HG03103 (cell line): ENCODE data around the gene MTMR1.

Experiments used
- ATAC-seq: cut with Tn5 transposase; IDR thresholded peaks from one replicate; pipeline ENCODE4 v1.9.1; 2021; ENCODE audit warnings: low read depth; ENCODE audit not compliant: unreplicated experiment

The MTMR1 gene

DNA sequence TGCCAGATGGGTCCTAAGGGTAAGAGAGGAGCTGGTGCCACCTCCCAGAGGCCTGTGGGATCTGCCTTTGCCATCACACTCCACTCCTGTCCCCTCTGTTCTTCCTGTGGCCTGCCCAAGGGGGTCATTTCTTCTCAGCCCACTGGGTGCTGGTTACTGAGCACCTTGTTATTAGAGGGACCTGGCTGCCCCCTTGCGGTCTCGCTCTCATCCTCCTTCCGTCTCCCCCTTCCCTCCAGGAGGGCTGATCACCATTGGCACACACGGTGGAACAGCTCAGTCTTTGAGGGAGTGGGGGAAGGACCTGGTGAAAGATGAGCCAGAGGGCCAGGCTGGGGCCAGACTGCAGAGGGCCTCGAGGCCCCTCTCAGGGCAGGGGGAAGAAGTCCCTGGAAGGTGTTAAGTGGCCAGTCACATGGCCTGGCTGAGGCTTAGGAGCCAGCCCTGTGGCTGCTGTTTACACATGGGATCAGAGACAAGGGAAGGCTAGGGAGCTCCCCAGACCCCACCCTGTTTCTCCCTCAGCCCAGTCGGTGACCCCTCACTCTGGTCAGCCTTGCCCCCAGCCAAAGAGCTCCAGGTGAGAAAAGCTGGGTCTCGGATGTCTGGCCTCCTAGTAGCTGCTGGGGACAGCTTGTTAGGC lies 68.1 kb downstream of the MTMR1 start:
- no peak for ATAC-seq

DNA sequence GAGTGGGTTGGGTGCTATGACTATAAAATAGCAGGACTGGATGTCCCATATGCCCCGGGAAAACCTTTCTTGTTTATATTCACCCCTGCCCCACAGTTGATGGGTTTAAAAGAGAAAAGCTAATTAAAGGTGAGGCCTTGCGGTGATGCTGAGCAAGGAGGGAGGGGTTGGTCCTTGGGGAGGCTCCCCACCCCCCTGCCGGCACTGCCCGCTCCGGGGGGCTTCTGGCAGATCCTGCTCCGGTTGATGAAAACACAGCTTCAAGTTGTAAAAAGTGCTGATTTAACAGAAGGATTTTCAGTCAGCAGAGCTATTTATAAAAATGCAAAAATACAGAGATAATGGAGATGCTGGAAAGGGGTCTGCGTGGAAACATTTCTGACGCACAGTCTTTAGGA lies 68.6 kb downstream of the MTMR1 start:
- no peak for ATAC-seq

- ATAC-seq, result no peak
Measured at GRCh38 chrX:150762258-150763165, 69.3 kb downstream of the MTMR1 start.

GRCh38 chrX:150763303-150763797 lies 70.2 kb downstream of the MTMR1 start:
- ATAC-seq, result no peak

DNA sequence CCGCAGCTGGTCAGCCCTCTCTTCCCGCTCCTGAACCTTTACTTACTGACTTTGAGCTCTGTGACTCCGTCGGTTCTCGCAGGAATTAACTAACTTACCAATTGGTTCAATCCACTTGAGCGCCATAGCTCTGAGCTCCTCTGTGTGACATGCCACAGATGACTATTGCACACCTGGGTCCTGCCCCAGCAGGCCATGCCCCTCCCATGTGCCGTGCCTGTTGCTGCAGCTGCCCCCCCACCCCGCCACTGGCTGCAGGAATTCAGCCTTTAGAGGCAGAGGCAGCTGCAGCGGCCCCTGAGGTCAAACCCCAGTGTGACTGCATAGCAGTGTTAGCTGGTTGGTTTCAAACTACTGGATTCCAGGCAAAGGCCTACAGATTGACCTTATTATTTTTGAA lies 70.6 kb downstream of the MTMR1 start:
- no peak for ATAC-seq

GRCh38 chrX:150765237-150765636 lies 72.0 kb downstream of the MTMR1 start:
- ATAC-seq, result no peak

- ATAC-seq, result no peak
Measured at GRCh38 chrX:150765782-150766350, 72.7 kb downstream of the MTMR1 start.

- no peak for ATAC-seq
Measured at GRCh38 chrX:150766351-150767044, 73.3 kb downstream of the MTMR1 start.

DNA sequence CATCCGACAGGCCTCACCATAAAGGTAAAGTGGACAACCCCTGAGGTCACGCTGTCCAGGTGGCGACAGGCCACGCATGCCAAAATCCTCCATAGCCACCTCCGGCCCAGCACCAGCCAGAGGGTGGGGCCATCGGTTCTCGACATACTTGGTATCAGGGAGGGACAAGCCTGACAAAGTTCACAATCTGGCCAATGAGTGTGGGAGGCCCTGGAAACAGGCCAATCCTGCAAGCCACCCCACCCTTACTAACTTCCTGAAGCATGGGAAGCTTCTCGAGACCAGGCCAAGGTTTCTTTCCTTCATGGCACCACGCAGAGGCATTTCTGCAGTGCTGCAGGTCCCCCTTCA lies 73.8 kb downstream of the MTMR1 start:
- no peak for ATAC-seq

- no peak for ATAC-seq
Measured at GRCh38 chrX:150767475-150768131, 74.4 kb downstream of the MTMR1 start.

GRCh38 chrX:150768132-150768485 lies 74.9 kb downstream of the MTMR1 start:
- ATAC-seq, result no peak

- ATAC-seq, result no peak
Measured at GRCh38 chrX:150768580-150769190, 75.5 kb downstream of the MTMR1 start.

DNA sequence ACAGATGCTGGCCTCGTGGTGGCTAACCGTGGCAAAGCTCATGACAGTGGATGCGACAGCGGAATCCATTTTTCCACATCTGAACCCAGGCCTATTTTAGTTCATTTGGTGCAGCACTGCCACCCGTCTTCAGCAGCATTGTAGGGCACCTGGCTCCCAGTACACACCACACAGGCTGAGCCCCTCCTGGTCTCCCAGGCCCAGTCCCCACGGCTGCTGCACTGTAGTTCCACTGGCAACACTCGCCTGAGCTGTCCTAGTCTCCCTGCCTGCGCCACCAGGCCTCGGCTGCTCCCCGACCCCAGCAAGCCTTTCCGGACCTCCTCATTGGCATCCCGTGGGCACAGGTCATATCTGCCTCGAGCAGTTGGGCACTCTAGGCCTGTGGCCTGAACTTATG lies 76.2 kb downstream of the MTMR1 start:
- ATAC-seq, result no peak

GRCh38 chrX:150770623-150771022 lies 77.4 kb downstream of the MTMR1 start:
- no peak for ATAC-seq

- ATAC-seq, result no peak
Measured at GRCh38 chrX:150771116-150771515, 77.9 kb downstream of the MTMR1 start.

DNA sequence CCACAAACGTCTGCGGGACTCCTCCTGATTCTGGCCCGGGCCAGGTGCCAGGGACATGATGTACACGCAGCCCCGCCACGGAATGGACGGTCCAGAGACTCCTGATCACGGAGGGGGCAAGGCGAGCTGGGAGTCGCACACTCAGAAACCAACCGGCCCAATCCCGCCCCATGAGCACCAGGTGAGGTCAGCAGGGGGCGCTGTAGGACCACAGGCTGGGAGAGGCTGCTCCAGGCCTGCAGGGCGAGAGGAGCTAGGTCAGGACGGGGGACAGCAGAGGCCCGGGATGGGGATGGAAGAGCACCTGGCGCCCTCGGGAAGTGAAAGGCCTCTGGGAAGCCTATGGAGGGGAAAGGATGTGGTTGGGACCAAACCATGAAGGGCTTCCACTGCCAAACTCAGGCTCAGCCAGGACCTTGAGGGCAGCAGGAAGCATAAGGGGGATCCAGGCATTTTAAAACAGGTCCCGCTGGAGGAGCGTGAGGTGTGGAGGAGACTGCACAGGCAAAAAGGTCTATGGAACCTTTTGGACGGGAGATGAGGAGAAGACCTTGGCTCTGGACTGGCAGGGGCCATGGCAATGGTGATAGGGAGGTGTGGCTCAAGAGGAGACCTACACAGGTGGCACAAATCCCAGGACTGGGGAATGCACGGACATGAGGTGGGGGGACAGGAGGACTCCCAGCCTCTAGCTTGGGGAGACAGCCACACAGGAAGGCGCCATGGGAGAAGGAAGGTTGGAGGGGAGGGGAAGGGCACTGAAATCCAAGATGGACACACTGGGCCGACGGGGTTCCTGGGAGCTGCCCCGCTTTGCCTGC lies 79.2 kb downstream of the MTMR1 start:
- peak; percentile 92 for ATAC-seq

GRCh38 chrX:150773117-150773516 lies 79.9 kb downstream of the MTMR1 start:
- ATAC-seq, result no peak

GRCh38 chrX:150773634-150774033 lies 80.4 kb downstream of the MTMR1 start:
- no peak for ATAC-seq

GRCh38 chrX:150774798-150775568 lies 81.8 kb downstream of the MTMR1 start:
- ATAC-seq, result no peak
